Measurements from ENCODE around the gene TM4SF18.

DNA sequence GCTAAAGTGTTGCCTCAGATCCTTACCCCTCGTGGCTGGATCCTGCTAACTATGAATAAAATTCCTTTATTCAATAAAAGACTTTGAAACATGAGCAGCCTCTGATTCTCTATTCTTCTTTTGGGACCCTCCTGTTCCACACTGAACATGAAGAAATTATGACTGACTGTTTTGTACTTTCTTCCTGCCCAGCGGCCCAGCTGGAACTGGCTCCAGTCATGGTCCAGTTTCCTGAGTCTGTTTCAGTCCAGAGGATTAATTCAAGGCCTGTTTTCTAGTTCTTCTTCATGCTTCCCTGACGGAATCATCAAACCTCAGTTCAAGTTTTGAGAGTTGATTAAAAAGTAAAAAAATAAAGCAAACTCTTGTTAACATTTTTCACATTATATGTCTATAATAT lies 59.2 kb downstream of the TM4SF18 start:
- TF ChIP-seq CTCF (conservative IDR thresholded peaks at IDR 0.05; ENCODE audit: low read depth in 2 of 2) (no peak), EZH2 (IDR thresholded peaks at IDR 0.05; ENCODE audit: low read depth, unreplicated experiment) (no peak), POLR2AphosphoS5 (IDR thresholded peaks at IDR 0.05; ENCODE audit: low read depth) (no peak), EZH2phosphoT487 (IDR thresholded peaks at IDR 0.05; ENCODE audit: unreplicated experiment) (no peak)
- TF ChIP-seq, protein P1, sequence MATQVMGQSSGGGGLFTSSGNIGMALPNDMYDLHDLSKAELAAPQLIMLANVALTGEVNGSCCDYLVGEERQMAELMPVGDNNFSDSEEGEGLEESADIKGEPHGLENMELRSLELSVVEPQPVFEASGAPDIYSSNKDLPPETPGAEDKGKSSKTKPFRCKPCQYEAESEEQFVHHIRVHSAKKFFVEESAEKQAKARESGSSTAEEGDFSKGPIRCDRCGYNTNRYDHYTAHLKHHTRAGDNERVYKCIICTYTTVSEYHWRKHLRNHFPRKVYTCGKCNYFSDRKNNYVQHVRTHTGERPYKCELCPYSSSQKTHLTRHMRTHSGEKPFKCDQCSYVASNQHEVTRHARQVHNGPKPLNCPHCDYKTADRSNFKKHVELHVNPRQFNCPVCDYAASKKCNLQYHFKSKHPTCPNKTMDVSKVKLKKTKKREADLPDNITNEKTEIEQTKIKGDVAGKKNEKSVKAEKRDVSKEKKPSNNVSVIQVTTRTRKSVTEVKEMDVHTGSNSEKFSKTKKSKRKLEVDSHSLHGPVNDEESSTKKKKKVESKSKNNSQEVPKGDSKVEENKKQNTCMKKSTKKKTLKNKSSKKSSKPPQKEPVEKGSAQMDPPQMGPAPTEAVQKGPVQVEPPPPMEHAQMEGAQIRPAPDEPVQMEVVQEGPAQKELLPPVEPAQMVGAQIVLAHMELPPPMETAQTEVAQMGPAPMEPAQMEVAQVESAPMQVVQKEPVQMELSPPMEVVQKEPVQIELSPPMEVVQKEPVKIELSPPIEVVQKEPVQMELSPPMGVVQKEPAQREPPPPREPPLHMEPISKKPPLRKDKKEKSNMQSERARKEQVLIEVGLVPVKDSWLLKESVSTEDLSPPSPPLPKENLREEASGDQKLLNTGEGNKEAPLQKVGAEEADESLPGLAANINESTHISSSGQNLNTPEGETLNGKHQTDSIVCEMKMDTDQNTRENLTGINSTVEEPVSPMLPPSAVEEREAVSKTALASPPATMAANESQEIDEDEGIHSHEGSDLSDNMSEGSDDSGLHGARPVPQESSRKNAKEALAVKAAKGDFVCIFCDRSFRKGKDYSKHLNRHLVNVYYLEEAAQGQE (IDR thresholded peaks at IDR 0.05; ENCODE audit: unreplicated experiment): no peak
- TF ChIP-seq, protein P2, sequence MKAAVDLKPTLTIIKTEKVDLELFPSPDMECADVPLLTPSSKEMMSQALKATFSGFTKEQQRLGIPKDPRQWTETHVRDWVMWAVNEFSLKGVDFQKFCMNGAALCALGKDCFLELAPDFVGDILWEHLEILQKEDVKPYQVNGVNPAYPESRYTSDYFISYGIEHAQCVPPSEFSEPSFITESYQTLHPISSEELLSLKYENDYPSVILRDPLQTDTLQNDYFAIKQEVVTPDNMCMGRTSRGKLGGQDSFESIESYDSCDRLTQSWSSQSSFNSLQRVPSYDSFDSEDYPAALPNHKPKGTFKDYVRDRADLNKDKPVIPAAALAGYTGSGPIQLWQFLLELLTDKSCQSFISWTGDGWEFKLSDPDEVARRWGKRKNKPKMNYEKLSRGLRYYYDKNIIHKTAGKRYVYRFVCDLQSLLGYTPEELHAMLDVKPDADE (IDR thresholded peaks at IDR 0.05): no peak
